Glutamatergic neuron (in vitro differentiated cells): ENCODE data around the gene IMP3. TPM values are rescaled to one million over a fixed set of nuclear protein-coding genes. Genes with fewer than 3 reads are reported as not detected.

Experiments
- DNase-seq: peaks from one replicate; pipeline ENCODE4 v3.0.0; 2022
- H3K27ac Mint-ChIP-seq: one replicate; pipeline ENCODE4 v1.8.0; 2020; ENCODE audit warnings: mild to moderate bottlenecking, mixed read lengths, inconsistent platforms; ENCODE audit not compliant: unreplicated experiment
- H3K27me3 Mint-ChIP-seq: one replicate; pipeline ENCODE4 v1.8.0; 2020; ENCODE audit warnings: mild to moderate bottlenecking, moderate library complexity, mixed read lengths, inconsistent platforms; ENCODE audit not compliant: unreplicated experiment
- H3K36me3 Mint-ChIP-seq: one replicate; pipeline ENCODE4 v1.8.0; 2020; ENCODE audit warnings: mild to moderate bottlenecking, mixed read lengths, inconsistent platforms; ENCODE audit not compliant: unreplicated experiment
- H3K4me1 Mint-ChIP-seq: one replicate; pipeline ENCODE4 v1.8.0; 2020; ENCODE audit warnings: mild to moderate bottlenecking, low read depth, mixed read lengths, inconsistent platforms; ENCODE audit not compliant: unreplicated experiment
- H3K4me3 Mint-ChIP-seq: one replicate; pipeline ENCODE4 v1.8.0; 2020; ENCODE audit warnings: mild to moderate bottlenecking, mixed read lengths, inconsistent platforms; ENCODE audit not compliant: unreplicated experiment
- H3K9me3 Mint-ChIP-seq: one replicate; pipeline ENCODE4 v1.8.0; 2020; ENCODE audit warnings: mild to moderate bottlenecking, moderate library complexity, mixed read lengths, inconsistent platforms; ENCODE audit not compliant: unreplicated experiment
- CTCF ChIP-seq: fragments of 200-600 bp; sonication (generic); IDR thresholded peaks from one replicate; pipeline ENCODE4 v1.5.0; 2021; ENCODE audit not compliant: partially characterized antibody, unreplicated experiment
- total RNA-seq: library from RNA; stranded (reverse); fragmentation: NEBNext Ultra II Directional; extraction: Animal tissue kit (Norgen Biotek cat#: 25700); gene quantifications from one replicate; pipeline ENCODE4 v1.2.1, GENCODE V29; 2021; ENCODE audit not compliant: unreplicated experiment

IMP3 gene
- total RNA-seq, 1 donor from 2014 or later, result 33.6 TPM

- TF ChIP-seq CTCF, result no peak
- no peaks in the 10 kb centered on the region for H3K36me3 Mint-ChIP-seq
- peaks cover 2% of the 10 kb centered on the region for H3K9me3 Mint-ChIP-seq
- peaks cover 14% of the 10 kb centered on the region for H3K4me1 Mint-ChIP-seq
- no peak overlapping the region for H3K4me3 Mint-ChIP-seq
- no peak for DNase-seq
- no peaks in the 10 kb centered on the region for H3K27me3 Mint-ChIP-seq
- no peak overlapping the region for H3K27ac Mint-ChIP-seq
These were observed 29.8 kb upstream of the IMP3 start for GRCh38 chr15:75669879-75670212.

DNA sequence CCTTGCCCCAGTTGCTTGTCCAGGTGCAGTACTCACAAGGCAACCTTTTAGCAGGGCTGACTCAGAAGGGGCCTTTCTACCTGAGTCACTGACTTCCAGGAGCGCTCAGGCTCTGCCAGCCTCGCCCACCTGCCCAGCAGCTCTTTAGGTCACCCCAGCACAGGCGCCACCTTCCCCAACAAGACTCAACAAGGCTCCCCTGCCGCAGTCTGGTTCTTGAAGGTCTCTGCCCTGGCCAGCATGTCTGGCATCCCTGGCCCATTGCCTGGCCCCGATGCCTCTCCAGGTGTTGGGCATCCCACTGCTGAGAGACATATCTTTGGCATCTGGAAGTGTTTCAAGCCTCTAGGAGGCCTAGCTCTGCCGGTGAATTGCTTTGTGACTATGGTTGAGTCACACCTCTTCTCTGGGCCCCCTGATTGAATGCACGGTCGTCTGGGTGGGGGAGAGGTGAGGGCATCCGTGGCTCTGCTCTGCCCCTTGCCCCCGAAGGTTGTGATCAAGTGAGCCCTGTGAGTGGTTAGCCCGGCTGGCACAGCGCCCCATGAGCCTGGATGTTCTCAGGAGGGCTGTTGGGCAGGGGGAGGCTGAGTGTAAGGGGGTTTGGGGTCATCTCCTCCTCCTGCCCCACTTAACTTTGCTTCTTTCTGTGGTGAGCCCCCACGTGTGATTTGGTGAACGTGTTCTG is 29.3 kb upstream of the IMP3 start:
- no peak for TF ChIP-seq CTCF
- no peak overlapping the region for H3K27ac Mint-ChIP-seq
- DNase-seq, result no peak

DNA sequence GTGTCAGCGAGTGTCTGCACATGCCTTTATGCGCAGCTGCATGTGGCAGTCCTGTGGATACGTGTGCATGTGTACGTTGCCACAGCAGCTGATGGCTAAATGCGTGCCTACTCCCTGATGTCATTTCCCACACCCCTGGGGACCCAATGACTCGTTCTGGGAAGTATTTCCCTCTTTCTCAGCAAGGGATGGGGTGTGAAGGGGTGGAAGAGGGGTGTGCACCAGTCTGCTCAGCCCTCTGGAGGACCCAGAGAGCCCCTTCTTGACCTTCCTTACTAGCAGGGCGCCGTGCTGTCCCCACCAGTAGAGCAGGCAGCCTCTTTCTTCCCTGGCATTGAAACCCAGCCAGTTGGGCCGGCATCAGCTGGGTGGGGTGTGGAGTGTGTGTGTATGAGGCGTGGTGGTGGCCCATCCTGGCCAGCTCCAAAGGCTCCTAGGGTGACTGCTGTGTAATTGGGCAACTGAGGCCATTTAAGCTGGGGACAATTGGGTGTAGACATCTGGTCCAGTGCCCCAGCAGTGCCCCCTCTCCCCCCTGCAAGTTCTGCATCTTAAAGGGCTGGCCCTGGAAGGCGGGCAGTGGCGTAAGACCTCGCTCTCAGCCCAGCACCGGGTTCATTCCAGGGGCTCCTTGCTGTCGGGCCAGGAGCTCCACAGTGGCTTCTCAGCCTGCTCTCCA is 26.9 kb upstream of the IMP3 start:
- Mint-ChIP-seq H3K4me1 (peaks cover 20% of the 10 kb centered on the region), H3K4me3 (no peak overlapping the region), H3K9me3 (peaks cover 4% of the 10 kb centered on the region), H3K27me3 (peaks cover 3% of the 10 kb centered on the region), H3K36me3 (no peaks in the 10 kb centered on the region), H3K27ac (no peak overlapping the region)
- peak; percentile 52 for DNase-seq
- TF ChIP-seq CTCF, result no peak

More for the DNA sequence above, 29.3 kb upstream of the IMP3 start:
- Mint-ChIP-seq H3K4me1 (peaks cover 13% of the 10 kb centered on the region), H3K36me3 (no peaks in the 10 kb centered on the region), H3K4me3 (no peak overlapping the region), H3K9me3 (peaks cover 2% of the 10 kb centered on the region), H3K27me3 (peaks cover 1% of the 10 kb centered on the region)

DNA sequence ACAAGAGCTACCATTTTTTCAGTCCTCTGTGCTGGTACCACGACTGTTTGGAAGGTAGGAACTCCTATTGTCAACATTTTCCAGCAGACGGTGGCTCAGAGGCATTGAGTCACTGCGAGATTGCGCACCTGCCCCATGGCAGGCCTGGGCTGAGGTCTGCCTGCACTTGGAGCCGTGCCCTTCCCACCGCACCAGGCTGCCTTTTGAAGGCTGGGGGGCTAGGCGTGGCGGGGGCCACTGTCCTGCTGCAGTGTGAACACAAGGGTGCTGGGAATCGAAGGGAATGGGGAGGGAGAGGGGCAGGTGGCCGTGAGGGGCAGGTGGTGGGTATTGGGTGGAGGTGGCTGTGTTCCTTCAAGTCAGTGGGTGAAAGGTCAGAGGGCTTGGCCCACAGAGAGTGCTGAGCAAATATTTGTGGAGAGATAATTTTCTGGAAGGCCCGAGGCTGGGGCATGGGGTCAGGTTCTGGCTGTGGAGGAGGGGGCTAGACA is 24.0 kb upstream of the IMP3 start:
- Mint-ChIP-seq H3K4me3 (no peak overlapping the region), H3K27me3 (peaks cover 3% of the 10 kb centered on the region), H3K27ac (no peak overlapping the region), H3K9me3 (peaks cover 11% of the 10 kb centered on the region), H3K4me1 (peaks cover 39% of the 10 kb centered on the region), H3K36me3 (no peaks in the 10 kb centered on the region)
- DNase-seq, result no peak
- TF ChIP-seq CTCF, result no peak
